Neural progenitor cell (in vitro differentiated cells): Measurements from ENCODE around the gene KIF5B.

ENCODE experiments used
- EZH2 ChIP-seq: fragments of 200-600 bp; sonication (generic); IDR thresholded peaks from 2 replicates; pipeline ENCODE4 v1.6.1; 2017; ENCODE audit warnings: antibody characterized with exemption, mild to moderate bottlenecking, moderate library complexity
- EZH2phosphoT487 ChIP-seq: fragments of 200-600 bp; sonication (generic); IDR thresholded peaks from 2 replicates; pipeline ENCODE4 v1.6.1; 2017; ENCODE audit warnings: antibody characterized with exemption
- TF ChIP-seq, protein P1 (sequence below): fragments of 200-600 bp; sonication (generic); IDR thresholded peaks from 2 replicates; pipeline ENCODE4 v1.5.1; 2017; ENCODE audit warnings: antibody characterized with exemption, mild to moderate bottlenecking

DNA sequence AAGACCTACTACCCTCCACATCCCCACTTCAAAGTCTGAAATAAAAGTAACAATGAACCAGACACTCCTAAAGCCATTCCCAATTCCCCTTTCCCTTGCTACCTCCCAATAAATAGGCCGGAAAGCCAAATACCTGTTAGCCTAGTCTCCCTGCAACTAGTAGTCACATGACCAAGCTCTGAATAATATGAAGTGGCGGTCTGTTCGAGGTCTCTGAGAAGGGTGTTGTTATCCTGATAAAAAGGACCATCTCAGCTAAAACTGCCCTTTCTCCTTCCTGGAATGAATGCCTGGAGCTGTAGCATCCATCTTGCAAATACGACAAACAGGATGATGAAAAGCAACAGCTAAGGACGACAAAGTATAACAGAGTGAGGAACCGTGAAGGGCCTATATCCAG lies 6.0 kb downstream of the KIF5B start:
- TF ChIP-seq EZH2phosphoT487, result no peak
- TF ChIP-seq, protein P1, sequence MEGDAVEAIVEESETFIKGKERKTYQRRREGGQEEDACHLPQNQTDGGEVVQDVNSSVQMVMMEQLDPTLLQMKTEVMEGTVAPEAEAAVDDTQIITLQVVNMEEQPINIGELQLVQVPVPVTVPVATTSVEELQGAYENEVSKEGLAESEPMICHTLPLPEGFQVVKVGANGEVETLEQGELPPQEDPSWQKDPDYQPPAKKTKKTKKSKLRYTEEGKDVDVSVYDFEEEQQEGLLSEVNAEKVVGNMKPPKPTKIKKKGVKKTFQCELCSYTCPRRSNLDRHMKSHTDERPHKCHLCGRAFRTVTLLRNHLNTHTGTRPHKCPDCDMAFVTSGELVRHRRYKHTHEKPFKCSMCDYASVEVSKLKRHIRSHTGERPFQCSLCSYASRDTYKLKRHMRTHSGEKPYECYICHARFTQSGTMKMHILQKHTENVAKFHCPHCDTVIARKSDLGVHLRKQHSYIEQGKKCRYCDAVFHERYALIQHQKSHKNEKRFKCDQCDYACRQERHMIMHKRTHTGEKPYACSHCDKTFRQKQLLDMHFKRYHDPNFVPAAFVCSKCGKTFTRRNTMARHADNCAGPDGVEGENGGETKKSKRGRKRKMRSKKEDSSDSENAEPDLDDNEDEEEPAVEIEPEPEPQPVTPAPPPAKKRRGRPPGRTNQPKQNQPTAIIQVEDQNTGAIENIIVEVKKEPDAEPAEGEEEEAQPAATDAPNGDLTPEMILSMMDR, result no peak
- no peak for TF ChIP-seq EZH2
